ENCODE data around the gene LRRC4.

The LRRC4 gene

GRCh38 chr7:128030263-128030653, 979 bp downstream of the LRRC4 start:
- DNase-seq (ENCODE audit: extremely low read depth, insufficient read length), result no peak
- Histone ChIP-seq H3K36me3 (ENCODE audit: control insufficient read depth, insufficient read depth, low read length) (peaks cover 10% of the 10 kb centered on the region), H3K4me3 (replicated peaks; ENCODE audit: low read depth, low read length) (peak overlapping the region; percentile 29), H3K27me3 (replicated peaks; ENCODE audit: control insufficient read depth, insufficient read depth, low read length) (no peaks in the 10 kb centered on the region)
- no peak for TF ChIP-seq CTCF (IDR thresholded peaks at IDR 0.05; ENCODE audit: insufficient read depth, low read length, poor library complexity, severe bottlenecking)

- no peak for TF ChIP-seq CTCF (IDR thresholded peaks at IDR 0.05; ENCODE audit: insufficient read depth, low read length, poor library complexity, severe bottlenecking)
- Histone ChIP-seq H3K36me3 (ENCODE audit: control insufficient read depth, insufficient read depth, low read length) (peaks cover 11% of the 10 kb centered on the region), H3K4me3 (replicated peaks; ENCODE audit: low read depth, low read length) (no peak overlapping the region), H3K27me3 (replicated peaks; ENCODE audit: control insufficient read depth, insufficient read depth, low read length) (no peaks in the 10 kb centered on the region)
- DNase-seq (ENCODE audit: extremely low read depth, insufficient read length), result no peak
Observed at GRCh38 chr7:128029405-128029995, 1.7 kb downstream of the LRRC4 start.

- TF ChIP-seq CTCF (IDR thresholded peaks at IDR 0.05; ENCODE audit: insufficient read depth, low read length, poor library complexity, severe bottlenecking), result no peak
- DNase-seq (ENCODE audit: extremely low read depth, insufficient read length), result no peak
- Histone ChIP-seq H3K36me3 (ENCODE audit: control insufficient read depth, insufficient read depth, low read length) (peaks cover 15% of the 10 kb centered on the region), H3K27me3 (replicated peaks; ENCODE audit: control insufficient read depth, insufficient read depth, low read length) (no peaks in the 10 kb centered on the region), H3K4me3 (replicated peaks; ENCODE audit: low read depth, low read length) (no peak overlapping the region)
Observed at GRCh38 chr7:128027485-128027980, 3.7 kb downstream of the LRRC4 start.

- no peak for DNase-seq (ENCODE audit: extremely low read depth, insufficient read length)
- H3K4me3 ChIP-seq (replicated peaks; ENCODE audit: low read depth, low read length), result no peak overlapping the region
Observed at GRCh38 chr7:128026551-128026950, 4.7 kb downstream of the LRRC4 start.

GRCh38 chr7:128025819-128026218, 5.4 kb downstream of the LRRC4 start:
- no peaks in the 10 kb centered on the region for H3K27me3 ChIP-seq (replicated peaks; ENCODE audit: control insufficient read depth, insufficient read depth, low read length)
- H3K36me3 ChIP-seq (ENCODE audit: control insufficient read depth, insufficient read depth, low read length), result peaks cover 16% of the 10 kb centered on the region
- no peak for DNase-seq (ENCODE audit: extremely low read depth, insufficient read length)
- no peak overlapping the region for H3K4me3 ChIP-seq (replicated peaks; ENCODE audit: low read depth, low read length)
- TF ChIP-seq CTCF (IDR thresholded peaks at IDR 0.05; ENCODE audit: insufficient read depth, low read length, poor library complexity, severe bottlenecking), result no peak

More at GRCh38 chr7:128026551-128026950, 4.7 kb downstream of the LRRC4 start:
- no peak for TF ChIP-seq CTCF (IDR thresholded peaks at IDR 0.05; ENCODE audit: insufficient read depth, low read length, poor library complexity, severe bottlenecking)
- no peaks in the 10 kb centered on the region for H3K27me3 ChIP-seq (replicated peaks; ENCODE audit: control insufficient read depth, insufficient read depth, low read length)
- H3K36me3 ChIP-seq (ENCODE audit: control insufficient read depth, insufficient read depth, low read length), result peaks cover 15% of the 10 kb centered on the region

GRCh38 chr7:128025380-128025779, 5.9 kb downstream of the LRRC4 start:
- Histone ChIP-seq H3K36me3 (ENCODE audit: control insufficient read depth, insufficient read depth, low read length) (peaks cover 16% of the 10 kb centered on the region), H3K4me3 (replicated peaks; ENCODE audit: low read depth, low read length) (no peak overlapping the region), H3K27me3 (replicated peaks; ENCODE audit: control insufficient read depth, insufficient read depth, low read length) (no peaks in the 10 kb centered on the region)
- DNase-seq (ENCODE audit: extremely low read depth, insufficient read length), result no peak
- TF ChIP-seq CTCF (IDR thresholded peaks at IDR 0.05; ENCODE audit: insufficient read depth, low read length, poor library complexity, severe bottlenecking), result no peak

Data from GM06990 (cell line).